Bone marrow (tissue), 2 donors: Measurements from ENCODE around the gene TNK2.
"Not testable (repeated sequence)": the region's sequence is repeated elsewhere in the genome, so short reads cannot be mapped to it uniquely, and the experiment has no call there.

Experiments used
- DNase-seq, 2 donors: peaks; one replicate each; lab custom pipeline; 2025; lab: John Stamatoyannopoulos, UW

The TNK2 gene

DNA sequence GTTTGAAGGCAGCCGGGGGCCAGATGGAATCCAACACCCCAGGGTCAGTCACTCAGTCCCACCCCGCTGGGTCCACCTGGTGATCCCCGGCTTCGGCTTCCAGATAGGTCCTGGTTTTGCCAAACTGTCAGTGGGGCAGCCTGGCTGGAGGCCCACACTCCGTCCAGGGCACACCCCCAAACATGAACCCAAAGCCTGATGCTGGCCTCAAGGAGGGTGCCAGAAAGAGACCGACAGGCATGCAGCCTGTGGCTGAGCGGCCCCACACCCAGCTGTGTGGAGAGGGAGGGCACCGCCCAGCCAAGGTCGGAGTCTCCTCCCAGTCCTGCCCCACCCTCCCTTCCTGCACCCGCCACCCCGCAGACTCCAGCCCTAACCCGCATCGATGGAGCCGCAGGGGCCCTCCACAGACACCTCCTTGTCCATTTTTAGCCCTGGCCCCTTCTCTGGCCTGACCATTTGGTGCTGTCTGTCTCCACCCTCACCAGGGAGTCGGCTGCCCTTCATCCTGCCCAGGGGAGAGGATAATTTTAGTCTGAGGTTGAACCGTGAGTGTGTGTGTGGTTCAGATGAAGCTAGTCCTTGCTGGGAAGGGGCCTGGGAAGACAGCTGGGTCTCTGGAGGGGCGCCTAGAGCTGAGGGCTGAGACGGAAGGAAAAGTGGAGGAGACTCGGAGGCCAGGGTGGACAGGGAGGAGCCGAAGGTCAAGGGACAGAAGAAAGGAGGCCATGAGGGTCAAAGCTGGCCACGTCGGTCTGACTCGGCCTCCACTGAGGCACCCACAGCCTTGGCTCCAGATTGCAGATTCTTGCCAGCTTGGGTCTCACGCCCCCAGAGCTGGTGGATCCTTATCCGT lies 23.1 kb downstream of the TNK2 start:
- DNase-seq: no peak

DNA sequence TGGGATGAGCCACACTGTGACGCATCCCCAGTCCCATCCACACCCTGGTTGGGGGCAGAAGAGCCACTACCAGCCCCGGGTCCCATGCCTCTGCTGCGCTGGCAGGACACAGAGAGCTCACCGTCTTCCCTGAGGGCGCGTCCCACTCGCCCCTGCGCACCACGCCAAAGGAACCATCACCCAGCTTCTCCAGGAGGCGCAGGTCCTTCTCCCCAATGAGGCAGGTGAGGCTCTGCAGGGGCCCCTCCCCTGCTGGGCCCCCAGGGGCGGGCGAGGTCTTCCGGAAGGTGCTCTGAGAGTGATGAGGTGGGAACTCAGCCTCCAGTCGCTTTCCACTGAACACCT lies 23.7 kb downstream of the TNK2 start:
- DNase-seq: no peak

DNA sequence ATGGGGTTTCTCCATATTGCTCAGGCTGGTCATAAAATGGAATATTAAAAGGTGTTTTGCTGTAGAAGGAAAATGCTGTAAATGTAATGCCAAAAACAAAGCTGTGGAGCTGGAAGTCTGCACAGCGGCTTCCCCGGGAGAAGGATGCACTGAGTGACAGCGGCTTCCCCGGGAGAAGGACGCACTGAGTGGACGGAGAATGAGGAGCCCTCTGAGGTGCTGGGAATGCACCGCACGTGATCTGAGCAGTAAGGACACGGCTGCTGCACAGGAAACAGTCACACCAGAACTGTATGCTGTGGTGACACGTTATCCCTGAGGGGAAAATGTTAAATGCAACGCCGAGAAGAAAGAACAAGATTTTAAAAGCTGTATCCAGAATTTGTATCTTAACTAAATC lies 24.6 kb downstream of the TNK2 start:
- DNase-seq: no peak

DNA sequence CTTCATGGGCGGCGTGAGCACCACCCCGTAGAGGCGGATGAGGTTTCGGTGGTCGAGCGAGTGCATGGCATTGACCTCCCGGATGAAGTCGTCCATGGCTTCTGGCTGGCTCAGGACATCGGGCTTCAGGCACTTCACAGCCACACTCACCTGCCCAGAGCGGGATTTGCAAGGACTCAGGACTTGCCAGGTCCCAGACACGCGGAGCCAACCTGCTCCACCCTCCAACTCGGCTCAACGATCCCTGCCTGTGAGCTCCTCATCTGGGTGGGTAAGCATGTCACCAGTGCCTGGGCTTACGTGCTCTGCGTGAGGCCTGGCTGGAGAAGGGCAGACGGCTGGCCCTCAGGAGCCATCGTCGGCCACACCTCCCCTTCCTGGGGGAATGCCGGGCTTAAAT lies 25.2 kb downstream of the TNK2 start:
- DNase-seq: no peak

DNA sequence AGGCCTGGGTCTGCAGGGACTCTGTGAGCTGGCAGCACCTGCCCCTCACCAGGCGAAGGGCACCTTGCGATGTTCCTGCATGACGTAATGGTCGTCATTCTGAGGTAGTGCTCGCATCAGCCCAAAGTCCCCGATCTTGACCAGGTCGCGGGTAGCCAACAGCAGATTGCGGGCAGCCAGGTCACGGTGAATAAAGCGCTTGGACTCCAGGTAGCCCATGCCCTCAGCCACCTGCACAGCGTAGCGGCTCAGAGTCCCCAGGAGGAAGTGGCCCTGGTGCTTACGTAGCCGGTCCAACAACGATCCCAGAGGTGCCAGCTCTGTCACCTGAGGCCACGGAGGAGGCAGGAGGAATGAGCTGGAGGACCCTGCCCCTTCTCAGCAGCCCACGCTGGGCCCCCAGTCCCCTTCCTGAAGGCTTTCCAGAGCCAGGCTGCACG lies 26.3 kb downstream of the TNK2 start:
- DNase-seq: no peak

DNA sequence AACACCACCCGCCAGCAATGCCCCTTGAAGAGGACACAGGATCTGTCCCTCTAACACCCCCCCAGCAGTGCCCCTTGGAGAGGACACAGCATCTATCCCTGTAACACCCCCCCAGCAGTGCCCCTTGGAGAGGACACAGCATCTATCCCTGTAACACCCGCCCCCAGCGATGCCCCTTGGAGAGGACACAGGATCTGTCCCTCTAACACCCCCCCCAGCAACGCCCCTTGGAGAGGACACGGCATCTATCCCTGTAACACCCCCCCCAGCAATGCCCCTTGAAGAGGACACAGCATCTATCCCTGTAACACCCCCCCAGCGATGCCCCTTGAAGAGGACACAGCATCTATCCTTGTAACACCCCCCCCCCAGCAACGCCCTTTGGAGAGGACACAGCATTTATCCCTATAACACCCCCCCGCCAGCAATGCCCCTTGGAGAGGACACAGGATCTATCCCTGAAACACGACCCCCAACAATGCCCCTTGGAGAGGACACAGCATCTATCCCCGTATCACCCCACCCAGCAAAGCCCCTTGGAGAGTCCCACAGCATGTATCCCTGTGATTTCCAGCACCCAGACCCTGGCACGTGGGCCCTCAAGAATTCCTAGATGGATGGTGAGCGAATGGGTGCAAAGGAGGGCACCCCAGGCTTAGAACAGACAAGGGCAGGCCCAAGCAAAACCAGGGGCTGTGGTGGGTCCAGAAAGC lies 26.9 kb downstream of the TNK2 start:
- DNase-seq: no peak

DNA sequence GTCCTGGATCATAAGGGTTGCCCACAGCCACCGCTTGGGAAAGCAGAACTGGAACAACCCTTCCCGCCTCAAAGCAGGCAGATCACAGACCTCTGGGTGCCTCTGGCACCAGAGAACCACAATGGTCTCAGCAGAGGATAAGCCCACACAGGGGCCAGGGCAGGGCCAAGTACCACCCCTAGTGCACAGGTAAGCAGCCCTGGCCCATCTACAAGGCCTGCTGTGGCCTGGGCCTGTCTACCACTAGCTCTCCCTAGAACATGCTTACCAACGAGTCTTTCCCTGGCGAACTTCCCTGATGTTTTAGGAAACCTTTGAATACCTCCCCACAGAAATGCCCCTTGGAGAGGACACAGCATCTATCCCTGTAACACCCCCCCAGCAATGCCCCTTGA lies 28.3 kb downstream of the TNK2 start:
- no peak for DNase-seq

DNA sequence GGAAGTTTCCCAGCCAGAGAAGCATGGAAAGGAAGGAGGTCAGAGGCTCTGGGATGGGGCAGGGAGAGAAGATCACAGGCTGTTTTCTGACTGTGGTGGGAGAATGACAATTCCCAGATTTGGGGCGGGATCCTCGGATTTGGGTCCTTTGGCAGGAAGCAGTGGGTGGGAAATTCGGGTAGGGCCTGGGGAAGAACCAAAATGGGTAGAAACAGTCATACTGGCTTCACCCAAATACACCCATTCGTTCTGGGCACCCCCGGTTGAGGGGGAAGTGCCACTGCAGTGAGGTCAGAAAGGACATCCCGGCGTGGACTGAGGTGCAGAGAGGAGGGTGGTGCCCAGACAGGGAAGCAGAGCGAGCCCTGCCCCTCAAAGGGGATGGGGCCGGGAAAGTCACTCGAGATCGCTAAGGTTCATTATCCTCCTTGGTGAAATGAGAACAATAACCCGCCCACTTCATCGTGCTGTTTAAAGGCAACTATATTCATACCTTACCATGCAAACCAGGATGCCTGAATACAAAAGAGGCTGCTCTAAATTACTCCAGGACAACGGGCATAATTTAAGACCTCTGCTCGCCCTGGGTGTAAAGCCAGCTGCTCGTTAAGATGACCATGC lies 28.8 kb downstream of the TNK2 start:
- no peak for DNase-seq

DNA sequence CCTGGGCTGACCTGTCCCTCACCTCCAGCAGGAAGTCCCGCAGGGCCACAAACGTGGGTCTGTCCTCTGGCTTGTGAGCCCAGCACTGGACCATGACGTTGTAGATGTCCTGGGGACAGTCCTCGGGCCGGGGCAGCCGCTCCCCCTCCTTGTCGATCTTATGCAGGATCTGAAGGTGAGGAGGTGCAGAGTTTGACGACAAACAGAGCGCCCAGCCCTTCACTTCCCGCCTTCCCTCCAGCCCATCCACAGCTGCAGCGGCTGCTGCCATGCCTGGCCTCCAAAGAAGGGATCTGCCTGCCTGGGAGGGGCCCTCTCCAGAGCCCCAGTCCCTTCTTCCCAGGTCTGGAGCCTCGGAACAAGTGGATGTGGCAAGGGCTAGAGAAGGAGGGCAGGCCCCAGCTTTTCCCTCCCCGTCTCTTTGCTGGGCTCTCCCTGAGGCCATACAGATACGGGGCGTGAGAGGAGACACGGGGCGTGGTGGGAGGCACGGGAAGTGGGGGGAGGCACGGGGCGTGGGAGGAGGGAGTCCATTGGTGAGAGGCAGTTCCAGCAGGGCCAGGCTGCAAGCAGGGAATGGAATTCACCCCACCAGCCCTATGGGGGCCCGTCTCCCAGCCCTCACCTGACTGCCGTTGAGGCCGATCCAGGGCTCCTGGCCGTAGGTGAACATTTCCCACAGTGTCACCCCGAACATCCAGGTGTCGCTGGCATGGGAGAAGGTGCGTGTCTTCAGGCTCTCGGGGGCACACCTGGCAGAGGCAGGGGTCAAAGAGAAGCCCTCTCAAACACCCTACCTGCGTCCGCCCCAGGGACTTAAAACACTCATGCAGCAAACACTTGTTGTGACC lies 29.7 kb downstream of the TNK2 start:
- no peak for DNase-seq

DNA sequence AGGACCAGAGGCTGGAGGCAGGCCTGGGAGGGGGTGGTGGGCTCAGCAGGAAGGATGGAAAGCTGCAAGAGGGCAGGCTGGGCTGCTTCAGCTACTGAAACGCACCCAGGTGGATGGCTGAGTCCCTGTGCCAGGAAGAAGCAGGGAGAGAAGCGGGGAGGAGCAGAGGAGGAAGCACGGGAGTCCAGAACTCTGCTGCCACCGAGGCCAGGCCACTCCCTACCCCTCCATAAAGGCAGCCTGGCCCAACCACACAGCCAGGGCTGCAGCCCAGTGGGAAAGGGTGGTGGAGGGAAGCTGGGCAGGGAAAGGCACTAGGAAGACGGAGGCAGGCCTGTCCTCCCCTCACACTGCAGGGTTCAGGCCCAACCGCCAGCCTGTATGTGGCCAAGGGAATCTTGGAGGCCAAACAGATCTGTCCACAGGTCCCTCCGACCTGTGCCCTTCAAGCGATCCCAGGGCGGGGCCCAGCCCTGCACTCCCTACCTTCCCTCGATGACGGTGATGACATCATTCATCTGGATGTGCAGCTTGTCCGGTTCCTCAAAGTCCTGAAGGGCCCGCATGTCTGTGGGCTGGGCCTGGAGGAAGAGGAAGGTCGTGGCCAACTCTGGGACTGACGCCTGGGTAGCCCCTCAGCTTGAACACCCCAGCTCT lies 30.5 kb downstream of the TNK2 start:
- DNase-seq: no peak

DNA sequence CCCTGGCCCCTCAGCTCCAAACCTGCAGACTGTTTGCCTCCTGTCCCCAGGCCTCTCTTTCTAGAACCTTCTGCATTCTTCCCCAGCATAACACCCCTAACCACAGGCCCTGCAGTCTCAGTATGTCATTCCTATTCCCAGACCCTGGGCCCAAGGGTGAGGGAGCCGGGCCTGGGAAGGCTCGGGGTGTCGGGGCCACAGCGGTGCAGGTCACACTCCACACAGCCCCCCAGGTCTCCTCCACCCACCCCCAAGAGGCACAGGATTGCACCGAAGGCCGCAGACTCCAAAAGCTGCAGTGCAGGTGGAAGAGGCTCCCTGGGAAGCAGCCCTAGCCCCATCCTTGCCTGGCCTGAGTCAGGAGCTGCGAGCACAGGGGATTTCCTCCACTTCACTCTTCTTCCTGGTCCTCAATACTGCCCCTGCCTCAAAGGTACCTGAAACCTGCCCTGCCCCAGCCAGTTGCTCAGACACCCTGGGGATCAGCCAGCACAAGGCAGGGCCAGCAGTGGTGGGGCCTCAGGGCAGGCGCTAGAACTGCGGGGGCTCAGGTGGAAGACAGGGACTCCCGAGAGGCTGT lies 31.1 kb downstream of the TNK2 start:
- no peak for DNase-seq

DNA sequence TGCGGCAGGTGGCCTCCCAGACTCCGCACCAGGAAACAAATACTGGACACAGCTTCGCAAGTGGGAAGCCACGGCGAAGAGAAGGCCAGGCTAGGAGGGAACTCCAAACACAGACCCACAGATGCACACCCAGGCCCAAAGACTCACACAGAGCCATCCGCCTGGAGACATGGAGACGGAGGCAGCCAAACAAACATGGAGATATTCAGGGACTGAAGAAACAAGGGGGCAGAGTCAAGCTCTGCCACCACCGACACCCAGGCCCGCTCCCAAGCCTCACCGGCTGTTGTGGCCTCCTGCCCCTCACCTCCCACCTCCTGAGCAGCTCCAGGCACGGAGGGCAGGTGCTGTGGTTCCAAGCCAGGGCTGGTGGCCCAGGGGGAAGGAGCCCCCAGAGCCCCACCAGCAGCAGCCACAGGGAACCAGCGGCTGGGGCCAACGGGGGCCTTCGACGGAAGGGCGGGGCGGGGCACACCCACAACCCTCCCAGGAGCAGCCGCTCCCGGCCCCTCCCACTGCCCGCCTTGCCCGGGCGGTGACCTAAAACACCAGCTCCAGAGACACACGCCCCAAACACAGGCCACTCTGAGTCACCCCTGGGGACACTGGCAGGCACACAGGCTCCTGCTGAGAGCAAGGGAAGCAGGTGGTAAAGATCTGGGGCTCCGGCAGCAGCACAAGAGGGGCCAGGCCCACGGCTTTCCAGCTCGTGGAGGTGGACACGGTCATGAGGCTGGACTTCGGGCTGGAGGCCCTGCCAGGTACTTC lies 31.9 kb downstream of the TNK2 start:
- no peak for DNase-seq

DNA sequence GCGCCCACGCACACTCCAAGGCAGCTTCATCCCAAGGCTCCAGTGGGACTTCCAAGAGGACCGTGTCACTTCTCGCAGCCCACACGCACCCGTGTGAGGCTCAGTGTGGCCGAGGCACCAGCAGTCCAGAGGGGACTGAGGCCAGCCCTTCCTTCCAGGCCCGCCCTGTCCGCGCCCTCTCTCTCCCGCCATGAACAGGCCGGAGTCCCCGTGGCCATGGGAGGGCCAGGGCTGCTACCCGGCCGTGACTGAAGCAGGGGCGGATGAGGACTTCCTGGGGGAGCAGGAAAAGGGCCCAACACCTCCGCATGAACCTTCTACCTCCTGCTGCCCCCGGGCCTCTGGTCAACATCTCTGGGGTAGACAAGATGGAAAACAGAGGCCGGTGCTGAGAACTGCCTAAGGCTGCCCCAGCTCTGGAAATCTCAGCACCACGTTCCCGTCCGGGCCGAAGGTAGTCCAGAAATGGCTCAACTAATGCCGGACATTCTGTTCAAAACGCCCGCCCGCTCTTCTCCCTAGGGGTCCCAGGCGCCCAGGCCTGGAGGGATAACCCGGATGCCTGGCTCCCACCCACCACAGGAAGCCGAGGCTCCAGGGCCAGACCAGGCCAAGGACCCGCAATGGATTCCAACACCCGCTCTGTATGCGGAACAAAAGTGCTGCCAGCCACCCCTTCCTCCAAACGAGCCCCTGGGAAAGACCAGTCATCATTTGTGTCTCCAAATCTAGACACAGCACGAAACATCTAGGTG lies 32.7 kb downstream of the TNK2 start:
- no peak for DNase-seq

DNA sequence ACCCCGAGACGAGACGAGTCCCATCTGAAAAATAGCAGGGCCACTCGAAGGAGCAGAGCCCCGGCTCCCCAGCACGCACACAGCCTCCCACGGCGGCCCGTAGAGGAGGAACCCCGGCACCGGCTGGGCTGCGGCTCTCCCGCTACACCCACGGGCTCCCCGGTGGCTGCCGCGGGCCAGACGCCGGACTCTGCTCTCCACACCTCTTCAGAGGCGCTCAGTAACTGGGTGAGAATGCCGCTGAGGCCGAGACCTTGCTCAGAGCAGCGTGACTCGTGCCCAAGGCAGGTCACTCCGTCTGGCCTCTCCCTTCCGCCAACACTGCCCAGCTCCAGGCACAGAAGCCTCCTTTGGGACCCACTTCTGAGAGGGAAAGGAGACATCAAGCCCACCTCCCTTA lies 34.4 kb downstream of the TNK2 start:
- no peak for DNase-seq

DNA sequence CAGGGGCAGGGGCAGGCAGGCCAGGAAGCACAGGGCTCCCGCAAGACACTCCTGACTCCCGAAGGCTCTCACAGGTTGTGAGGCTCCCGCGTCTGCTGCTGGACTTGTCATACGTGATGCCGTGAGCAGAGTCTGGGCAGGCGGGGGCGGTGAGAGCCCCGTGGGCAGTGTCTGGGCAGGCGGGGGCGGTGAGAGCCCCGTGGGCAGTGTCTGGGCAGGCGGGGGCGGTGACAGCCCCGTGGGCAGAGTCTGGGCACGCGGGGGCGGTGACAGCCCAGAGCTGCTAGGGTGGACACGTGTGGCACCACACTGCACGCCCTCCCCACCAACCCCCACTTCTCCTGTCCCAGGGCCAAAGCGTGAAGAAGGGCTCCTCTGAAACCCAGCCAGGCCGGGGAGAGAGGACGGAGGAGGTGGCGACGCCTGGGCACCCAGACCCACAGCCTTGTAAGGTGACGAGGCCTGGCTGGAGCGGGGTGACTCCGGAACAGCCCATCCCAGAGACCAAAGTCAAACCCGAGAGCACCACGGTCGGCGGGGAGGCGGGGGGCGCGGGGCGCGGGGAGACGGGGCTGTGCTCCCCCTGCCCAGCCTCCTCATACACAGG lies 35.0 kb downstream of the TNK2 start:
- no peak for DNase-seq

DNA sequence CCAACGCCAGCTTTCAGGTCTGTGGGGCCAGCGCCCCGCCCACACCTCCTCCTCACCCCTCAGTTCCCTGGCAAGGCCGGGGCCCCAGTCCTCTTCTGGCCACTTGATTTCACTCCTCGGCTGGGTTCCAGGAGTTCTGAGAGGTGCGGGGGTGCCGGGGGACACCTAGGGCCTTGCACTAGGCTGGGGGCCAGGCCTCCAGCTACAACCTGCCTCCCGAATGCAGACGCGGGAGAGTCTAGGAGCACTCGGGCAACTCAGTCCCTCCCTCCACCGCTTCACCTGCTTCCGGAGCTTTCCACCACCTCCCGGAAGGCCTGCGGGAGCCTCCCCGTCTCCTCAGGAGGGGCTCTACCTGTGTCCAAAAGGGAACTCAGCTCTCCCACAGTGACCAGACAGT lies 35.6 kb downstream of the TNK2 start:
- no peak for DNase-seq

DNA sequence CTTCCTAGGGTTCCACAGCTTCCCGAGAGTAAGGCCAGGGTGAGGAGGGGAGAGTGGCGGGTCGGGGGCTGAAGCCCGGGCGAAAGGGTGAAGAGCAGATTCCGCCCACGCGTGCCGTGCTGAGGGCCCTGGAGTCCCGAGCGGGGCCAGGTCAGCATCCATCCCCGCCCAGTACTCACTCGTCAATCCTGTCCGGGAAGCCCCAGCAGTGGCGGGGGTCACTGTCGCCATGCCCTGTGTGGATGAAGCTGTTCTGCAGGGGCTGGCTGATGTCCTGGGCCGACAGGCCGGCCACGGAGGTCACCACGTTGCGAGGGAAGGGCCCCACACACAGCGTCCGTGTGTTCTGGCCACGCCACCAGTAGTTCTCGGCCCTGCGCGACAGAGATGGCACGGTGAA lies 36.3 kb downstream of the TNK2 start:
- no peak for DNase-seq

DNA sequence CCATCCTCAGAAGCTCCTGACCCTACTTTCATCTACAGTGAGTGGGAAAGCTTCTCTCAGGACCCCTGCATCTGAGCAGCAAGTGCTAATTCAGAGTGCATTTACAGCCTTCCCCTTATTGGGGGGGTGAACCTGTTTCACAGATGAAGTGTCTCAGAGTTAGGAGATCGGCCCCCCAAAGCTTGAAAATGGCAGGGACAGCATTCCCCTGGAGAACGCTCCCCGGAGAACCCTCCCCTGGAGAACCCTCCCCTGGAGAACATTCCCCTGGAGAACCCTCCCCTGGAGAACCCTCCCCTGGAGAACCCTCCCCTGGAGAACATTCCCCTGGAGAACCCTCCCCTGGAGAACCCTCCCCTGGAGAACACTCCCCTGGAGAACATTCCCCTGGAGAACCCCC lies 36.7 kb downstream of the TNK2 start:
- not testable (repeated sequence) for DNase-seq

DNA sequence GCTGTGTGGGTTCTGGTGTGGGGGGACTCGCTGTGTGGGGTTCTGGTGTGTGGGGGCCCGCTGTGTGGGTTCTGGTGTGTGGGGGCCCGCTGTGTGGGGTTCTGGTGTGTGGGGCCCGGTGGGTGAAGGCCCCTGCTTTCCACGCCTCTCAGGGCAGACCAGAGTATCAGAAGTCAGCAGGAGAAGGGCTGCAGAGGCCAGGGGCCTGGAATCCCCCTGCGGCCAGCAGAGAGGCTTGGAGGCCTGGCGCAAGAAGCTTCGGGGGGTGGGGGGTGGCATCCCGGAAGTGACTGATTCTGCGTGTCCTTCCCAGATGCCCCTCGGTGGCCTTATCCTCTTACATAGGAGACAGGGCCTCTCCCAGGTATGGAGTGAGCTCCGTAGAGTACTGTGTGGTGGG lies 37.4 kb downstream of the TNK2 start:
- DNase-seq: no peak
